B cell (primary cell): ENCODE data around the gene PAX2. TPM values are rescaled to one million over a fixed set of nuclear protein-coding genes. Genes with fewer than 3 reads are reported as not detected.

Source experiments
- ATAC-seq: fragments of 200-7000 bp; cut with Tn5 transposase; one replicate; pipeline ENCODE4 v1.10.0; 2021; ENCODE audit warnings: low read depth, mild to moderate bottlenecking, moderate number of reproducible peaks, moderate library complexity
- CTCF ChIA-PET: fragments of 350-600 bp; sonication (Branson Sonifier 250); formaldehyde crosslinking; loops from one replicate; lab custom pipeline; 2021; ENCODE audit warnings: antibody characterized with exemption, inconsistent platforms; lab: Charles Lee
- POLR2A ChIA-PET: fragments of 350-600 bp; sonication (Branson Sonifier 250); formaldehyde crosslinking; loops from one replicate; lab custom pipeline; 2021; ENCODE audit warnings: antibody characterized with exemption; lab: Charles Lee
- DNase-seq: peaks from one replicate; pipeline ENCODE4 v3.0.0; 2013
- H2AFZ ChIP-seq: 2 replicates; pipeline ENCODE4 v1.6.1; 2012; ENCODE audit warnings: mild to moderate bottlenecking, low read depth, low read length; ENCODE audit not compliant: insufficient read depth, poor library complexity, severe bottlenecking
- H3K27ac ChIP-seq, 2 donors: 1 replicate in 1 of 2; 2 replicates in 1 of 2; pipeline ENCODE4 v1.5.1; 2012 to 2013; ENCODE audit warnings: low read length in 2 of 2, mild to moderate bottlenecking in 2 of 2, moderate library complexity in 1 of 2
- H3K27me3 ChIP-seq, 4 experiments: fragments of 200-600 bp in 1 of 4; sonication (generic) in 1 of 4; replicated peaks in 1 of 4; 1 replicate in 2 of 4; 2 replicates in 2 of 4; pipeline versions ENCODE4 v1.6.1 to v1.7.0; 2013 to 2016; ENCODE audit warnings: low read length in 3 of 4, mild to moderate bottlenecking in 2 of 4, mixed read lengths in 1 of 4, moderate library complexity in 1 of 4; ENCODE audit not compliant: insufficient read depth in 4 of 4, control insufficient read depth in 3 of 4; ENCODE audit errors: control extremely low read depth in 1 of 4
- H3K36me3 ChIP-seq, 2 experiments: replicated peaks in 1 of 2; 1 replicate in 1 of 2; 2 replicates in 1 of 2; pipeline versions ENCODE4 v1.6.1 to v1.7.1; 2013; ENCODE audit warnings: low read length in 1 of 2; ENCODE audit not compliant: insufficient read depth in 2 of 2, control insufficient read depth in 1 of 2; ENCODE audit errors: control extremely low read depth in 1 of 2, extremely low read depth in 1 of 2
- H3K4me1 ChIP-seq, 2 donors: fragments of 200-600 bp in 1 of 2; sonication (generic) in 1 of 2; 1 replicate in 1 of 2; 2 replicates in 1 of 2; pipeline versions ENCODE4 v1.5.1 to v1.6.1; 2013 to 2017; ENCODE audit warnings: low read length in 2 of 2; ENCODE audit not compliant: control insufficient read depth in 2 of 2, insufficient read depth in 2 of 2
- H3K4me2 ChIP-seq: replicated peaks from 2 replicates; pipeline ENCODE3; 2012; ENCODE audit warnings: mild to moderate bottlenecking, low read depth, low read length; ENCODE audit not compliant: poor library complexity, severe bottlenecking
- H3K4me3 ChIP-seq, 5 experiments: fragments of 200-600 bp in 1 of 5; sonication (generic) in 1 of 5; 1 replicate in 3 of 5; 2 replicates in 2 of 5; pipeline versions ENCODE4 v1.5.1 to v1.7.0; 2011 to 2016; ENCODE audit warnings: low read length in 4 of 5, mild to moderate bottlenecking in 4 of 5, low read depth in 2 of 5, control low read depth in 1 of 5, moderate library complexity in 1 of 5; ENCODE audit not compliant: insufficient read depth in 1 of 5; ENCODE audit errors: control extremely low read depth in 1 of 5, extremely low read depth in 1 of 5
- H3K79me2 ChIP-seq: fragments of 200-600 bp; sonication (generic); one replicate; pipeline ENCODE4 v1.6.0; 2016; ENCODE audit warnings: low read length; ENCODE audit not compliant: control insufficient read depth, insufficient read depth
- H3K9ac ChIP-seq: fragments of 200-600 bp; sonication (generic); 2 replicates; pipeline ENCODE4 v1.6.1; 2017; ENCODE audit warnings: mild to moderate bottlenecking, low read length, moderate library complexity
- H3K9me3 ChIP-seq, 3 donors: one replicate each; pipeline versions ENCODE4 v1.6.1 to v1.7.1; 2013; ENCODE audit warnings: low read length in 2 of 3; ENCODE audit not compliant: control insufficient read depth in 2 of 3, insufficient read depth in 1 of 3; ENCODE audit errors: control extremely low read depth in 1 of 3
- H4K20me1 ChIP-seq: 2 replicates; pipeline ENCODE4 v1.6.0; 2012; ENCODE audit warnings: mild to moderate bottlenecking, low read length; ENCODE audit not compliant: insufficient read depth, control insufficient read depth, poor library complexity, severe bottlenecking
- H3K27ac Mint-ChIP-seq: one replicate; pipeline ENCODE4 v1.8.0; 2021; ENCODE audit warnings: mixed read lengths
- H3K27me3 Mint-ChIP-seq: one replicate; pipeline ENCODE4 v1.8.0; 2021; ENCODE audit warnings: mixed read lengths
- H3K4me1 Mint-ChIP-seq: one replicate; pipeline ENCODE4 v1.8.0; 2021; ENCODE audit warnings: mixed read lengths
- H3K4me3 Mint-ChIP-seq: one replicate; pipeline ENCODE4 v1.8.0; 2021; ENCODE audit warnings: mixed read lengths
- H3K9me3 Mint-ChIP-seq: one replicate; pipeline ENCODE4 v1.8.0; 2022; ENCODE audit warnings: mixed read lengths; ENCODE audit not compliant: insufficient read depth
- CTCF ChIP-seq: fragments of 200-600 bp; IDR thresholded peaks from one replicate; pipeline ENCODE4 v1.8.0; 2022; ENCODE audit warnings: antibody characterized with exemption, mild to moderate bottlenecking
- EZH2 ChIP-seq: IDR thresholded peaks from 2 replicates; pipeline ENCODE4 v1.6.1; 2012; ENCODE audit warnings: borderline replicate concordance, low read depth, mild to moderate bottlenecking, moderate library complexity, low read length; ENCODE audit not compliant: insufficient read depth, poor library complexity, severe bottlenecking
- WGBS: methylation state at CpG from one replicate; pipeline ENCODE4 v1.1.5; 2013; ENCODE audit warnings: missing lambda C conversion rate; ENCODE audit not compliant: insufficient coverage; 5-methylcytosine and 5-hydroxymethylcytosine counted together
- intact Hi-C: fragments of 100-400 bp; cut with micrococcal nuclease; formaldehyde crosslinking; loops from one replicate; pipeline ENCODE4 v1.10.0; 2022
- polyA plus RNA-seq: library from polyadenylated mRNA; depleted of rRNA; stranded (reverse); fragments of >200 nt; gene quantifications from 2 replicates; pipeline ENCODE4 v1.2.3, GENCODE V29; 2012
- total RNA-seq, 2 donors: library from RNA; stranded (reverse); fragments of 120-200 nt in 1 of 2; gene quantifications; 1 replicate in 1 of 2; 2 replicates in 1 of 2; pipeline versions ENCODE4 v1.2.3 to v1.2.4, GENCODE V29; 2013 to 2022

The PAX2 gene
- total and polyA plus RNA-seq, 2 donors (not counting 1 experiment from before 2014, with no cell fraction given) = 0.12 TPM; not detected in 1

- Mint-ChIP-seq H3K4me3 (peak overlapping the region; percentile 87), H3K9me3 (no peaks in the 10 kb centered on the region), H3K27me3 (peaks cover 64% of the 10 kb centered on the region), H3K4me1 (peaks cover 40% of the 10 kb centered on the region), H3K27ac (no peak overlapping the region)
- TF ChIP-seq CTCF (no peak), EZH2 (no peak)
- peaks cover 0 to 69% (median 45%) of the 10 kb centered on the region in 4 experiments for H3K27me3 ChIP-seq
- H3K27ac ChIP-seq = no peak overlapping the region
- CTCF ChIA-PET = interaction anchor here (0.7 to 1.1 kb wide), 2 partner anchors 9 to 389 kb away, joined by 3 to 4 read pairs; no protein-coding TSS in a partner anchor
- peaks cover 0 to 34% (median 0%) of the 10 kb centered on the region in 3 donors for H3K9me3 ChIP-seq
- peak overlapping the region in 1 of 5 experiments; percentile 71 for H3K4me3 ChIP-seq
- ATAC-seq (no peak), DNase-seq (no peak)
- no peaks in the 10 kb centered on the region for H3K36me3 ChIP-seq
- no peaks in the 10 kb centered on the region for H3K79me2 ChIP-seq
- 25% methylated on average over 1 of the region's 2 CpGs for WGBS
- peaks cover 12% of the 10 kb centered on the region for H4K20me1 ChIP-seq
- intact Hi-C loops = loop anchor here (5.0 to 10.0 kb wide), 4 partner anchors 78 to 291 kb away; partner anchors contain the start of genes HIF1AN, PAX2 and SLF2
- peaks cover 49 to 53% of the 10 kb centered on the region in 2 donors for H3K4me1 ChIP-seq
- H3K4me2 ChIP-seq = peak overlapping the region; percentile 97
- POLR2A ChIA-PET = interaction anchor here (0.6 kb wide), 1 partner anchor 222 kb away, joined by 5 read pairs; no protein-coding TSS in a partner anchor
- H2AFZ ChIP-seq = no peak overlapping the region
- peak overlapping the region; percentile 1 for H3K9ac ChIP-seq
Measured at GRCh38 chr10:100825325-100825875, 80.0 kb downstream of the PAX2 start.
